Tibial nerve (tissue), 3 donors: ENCODE results near the gene FAM174C.

Source experiments
- POLR2A ChIP-seq, 2 donors: fragments of 450-650 bp; IDR thresholded peaks; one replicate each; pipeline ENCODE4 v1.6.1; 2017; ENCODE audit warnings: antibody characterized with exemption in 2 of 2, mild to moderate bottlenecking in 2 of 2, moderate library complexity in 2 of 2
- TF ChIP-seq, protein P1 (sequence below), 5 experiments: fragments of 200-600 bp in 3 of 5; fragments of 450-650 bp in 2 of 5; sonication (generic) in 3 of 5; IDR thresholded peaks; one replicate each; pipeline ENCODE4 v1.5.1; 2016 to 2019; ENCODE audit warnings: antibody characterized with exemption in 5 of 5, mild to moderate bottlenecking in 3 of 5, moderate library complexity in 2 of 5

DNA sequence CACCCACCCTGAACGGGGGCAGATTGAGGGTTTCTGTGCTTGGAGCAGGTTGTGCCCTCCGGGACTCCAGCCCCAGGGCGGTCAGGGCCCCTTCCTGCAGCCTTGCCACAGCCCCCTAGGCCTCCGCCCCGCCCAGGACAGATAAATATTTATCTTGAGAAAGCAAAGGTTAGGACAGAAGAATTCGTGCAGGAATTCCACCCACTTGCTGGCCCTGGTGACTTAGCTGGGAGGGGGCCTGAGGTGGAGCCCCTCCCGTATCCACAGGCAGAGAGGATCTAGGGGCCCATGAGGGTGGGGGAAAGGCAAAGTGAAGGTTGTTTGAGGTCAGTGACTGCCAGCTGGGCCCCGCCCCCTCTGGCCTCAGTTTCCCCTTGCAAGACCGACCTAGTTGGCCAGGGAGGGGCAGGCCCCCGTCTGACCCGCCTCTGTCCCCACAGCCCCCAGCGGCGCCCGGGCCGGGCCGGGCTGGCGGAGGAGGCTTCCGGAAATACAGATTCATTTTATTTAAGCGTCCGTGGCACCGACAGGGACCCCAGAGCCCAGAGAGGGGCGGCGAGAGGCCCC is 21.7 kb upstream of the FAM174C start:
- TF ChIP-seq, protein P1, sequence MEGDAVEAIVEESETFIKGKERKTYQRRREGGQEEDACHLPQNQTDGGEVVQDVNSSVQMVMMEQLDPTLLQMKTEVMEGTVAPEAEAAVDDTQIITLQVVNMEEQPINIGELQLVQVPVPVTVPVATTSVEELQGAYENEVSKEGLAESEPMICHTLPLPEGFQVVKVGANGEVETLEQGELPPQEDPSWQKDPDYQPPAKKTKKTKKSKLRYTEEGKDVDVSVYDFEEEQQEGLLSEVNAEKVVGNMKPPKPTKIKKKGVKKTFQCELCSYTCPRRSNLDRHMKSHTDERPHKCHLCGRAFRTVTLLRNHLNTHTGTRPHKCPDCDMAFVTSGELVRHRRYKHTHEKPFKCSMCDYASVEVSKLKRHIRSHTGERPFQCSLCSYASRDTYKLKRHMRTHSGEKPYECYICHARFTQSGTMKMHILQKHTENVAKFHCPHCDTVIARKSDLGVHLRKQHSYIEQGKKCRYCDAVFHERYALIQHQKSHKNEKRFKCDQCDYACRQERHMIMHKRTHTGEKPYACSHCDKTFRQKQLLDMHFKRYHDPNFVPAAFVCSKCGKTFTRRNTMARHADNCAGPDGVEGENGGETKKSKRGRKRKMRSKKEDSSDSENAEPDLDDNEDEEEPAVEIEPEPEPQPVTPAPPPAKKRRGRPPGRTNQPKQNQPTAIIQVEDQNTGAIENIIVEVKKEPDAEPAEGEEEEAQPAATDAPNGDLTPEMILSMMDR (IDR thresholded peaks at IDR 0.05): no peak
- no peak for TF ChIP-seq POLR2A (IDR thresholded peaks at IDR 0.05)
